SU-DHL-6 (cell line): ENCODE data around the gene OTOS.

Experiments
- H2AFZ ChIP-seq: fragments of 200-600 bp; sonication (generic); 2 replicates; pipeline ENCODE4 v1.6.1; 2014; ENCODE audit warnings: low read depth, mild to moderate bottlenecking, moderate library complexity, mixed read lengths, antibody characterized with exemption, low read length; ENCODE audit not compliant: severe bottlenecking
- H3F3A ChIP-seq: fragments of 200-600 bp; shearing (Covaris generic); 2 replicates; pipeline ENCODE4 v1.6.0; 2016; ENCODE audit warnings: antibody characterized with exemption, mild to moderate bottlenecking; ENCODE audit not compliant: insufficient read depth
- H3K27ac ChIP-seq: fragments of 200-600 bp; sonication (generic); 2 replicates; pipeline ENCODE4 v1.5.1; 2016; ENCODE audit warnings: low read depth, mild to moderate bottlenecking, low read length, moderate library complexity, mixed read lengths
- H3K27me3 ChIP-seq: fragments of 200-600 bp; sonication (generic), shearing (Covaris generic); 2 replicates; pipeline ENCODE4 v1.6.0; 2014; ENCODE audit warnings: mild to moderate bottlenecking, low read length
- H3K36me3 ChIP-seq: fragments of 200-600 bp; sonication (generic); 2 replicates; pipeline ENCODE4 v1.6.1; 2014; ENCODE audit warnings: mild to moderate bottlenecking, low read length, mixed read lengths
- H3K4me2 ChIP-seq: fragments of 300-600, 200-600 bp; shearing (Covaris generic), sonication (generic); 2 replicates; pipeline ENCODE4 v1.6.0; 2014; ENCODE audit warnings: low read length, low read depth, mild to moderate bottlenecking; ENCODE audit not compliant: poor library complexity, severe bottlenecking
- H3K4me3 ChIP-seq: fragments of 200-600 bp; sonication (generic); 2 replicates; pipeline ENCODE4 v1.5.1; 2014; ENCODE audit warnings: antibody characterized with exemption, low read length, mild to moderate bottlenecking, mixed read lengths; ENCODE audit not compliant: insufficient read depth, poor library complexity, severe bottlenecking
- H3K79me2 ChIP-seq: fragments of 200-600 bp; sonication (generic); 2 replicates; pipeline ENCODE4 v1.6.1; 2014; ENCODE audit warnings: mild to moderate bottlenecking, low read length, moderate library complexity; ENCODE audit not compliant: insufficient read depth
- H3K9ac ChIP-seq: fragments of 200-600 bp; sonication (generic); 2 replicates; pipeline ENCODE4 v1.7.0; 2014; ENCODE audit warnings: mild to moderate bottlenecking, low read length
- H3K9me2 ChIP-seq: fragments of 200-600 bp; sonication (generic); replicated peaks from 2 replicates; pipeline ENCODE4 v1.6.1; 2014; ENCODE audit warnings: low read length; ENCODE audit not compliant: insufficient read depth
- H3K9me3 ChIP-seq: fragments of 200-600 bp; sonication (generic); 2 replicates; pipeline ENCODE4 v1.6.1; 2014; ENCODE audit warnings: low read length, mixed read lengths; ENCODE audit not compliant: insufficient read depth
- H4K20me1 ChIP-seq: fragments of 200-600 bp; sonication (generic); 2 replicates; pipeline ENCODE4 v1.6.1; 2014; ENCODE audit warnings: low read depth, mild to moderate bottlenecking, antibody characterized with exemption, low read length, moderate library complexity, mixed read lengths
- CTCF ChIP-seq: fragments of 200-600 bp; sonication (generic); IDR thresholded peaks from one replicate; pipeline ENCODE4 v1.5.1; 2017; ENCODE audit warnings: antibody characterized with exemption, mild to moderate bottlenecking, low read length, moderate library complexity; ENCODE audit not compliant: insufficient read depth, poor library complexity, severe bottlenecking
- EZH2phosphoT487 ChIP-seq: fragments of 200-600 bp; sonication (generic), shearing (Covaris generic); conservative IDR thresholded peaks from 2 replicates; pipeline ENCODE4 v1.6.1; 2018; ENCODE audit warnings: mild to moderate bottlenecking, antibody characterized with exemption, low read length, moderate library complexity, mixed read lengths

The OTOS gene

DNA sequence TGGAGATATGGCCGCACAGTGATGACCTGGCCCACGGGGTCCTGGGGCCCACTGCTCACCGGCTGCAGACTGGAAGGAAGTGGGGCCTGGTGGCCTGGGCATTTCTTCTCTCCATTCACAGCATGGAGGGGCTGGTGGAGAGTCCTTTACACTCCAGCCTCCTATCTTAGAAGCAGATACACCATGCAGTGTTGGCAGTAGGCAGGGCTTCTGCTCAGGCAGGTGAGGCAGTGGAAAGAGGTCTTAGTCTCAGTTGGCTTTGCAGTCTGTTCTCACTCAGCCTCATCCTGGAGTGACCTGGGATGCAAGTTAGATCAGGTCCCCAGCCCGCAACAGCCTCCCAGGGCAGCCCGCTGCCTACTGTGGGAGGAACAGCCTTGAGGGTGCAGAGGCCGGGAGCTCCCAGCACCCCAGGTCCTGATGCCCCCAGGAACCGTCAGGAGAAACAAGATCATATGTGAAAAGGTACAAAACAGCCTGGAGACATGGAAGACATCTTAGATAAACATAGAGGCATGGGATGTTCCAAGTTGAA, 45.8 kb upstream of the OTOS start:
- H3F3A ChIP-seq, result no peaks in the 10 kb centered on the region
- no peak overlapping the region for H3K9ac ChIP-seq
- no peak overlapping the region for H3K27ac ChIP-seq
- H3K9me2 ChIP-seq, result no peaks in the 10 kb centered on the region
- H3K27me3 ChIP-seq, result no peaks in the 10 kb centered on the region
- H3K79me2 ChIP-seq, result no peaks in the 10 kb centered on the region
- no peak overlapping the region for H2AFZ ChIP-seq
- H3K4me3 ChIP-seq, result no peak overlapping the region
- no peak overlapping the region for H3K4me2 ChIP-seq
- H3K36me3 ChIP-seq, result no peaks in the 10 kb centered on the region
- 0 out of 2 replicates have a peak, but pooled peaks cover 12% of the 10 kb centered on the region for H3K9me3 ChIP-seq
- H4K20me1 ChIP-seq, result no peaks in the 10 kb centered on the region
- TF ChIP-seq CTCF, result no peak
- no peak for TF ChIP-seq EZH2phosphoT487

GRCh38 chr2:240184656-240185055, 44.2 kb upstream of the OTOS start:
- H3K27me3 ChIP-seq, result no peaks in the 10 kb centered on the region
- TF ChIP-seq EZH2phosphoT487, result no peak
- TF ChIP-seq CTCF, result no peak

GRCh38 chr2:240183875-240184590, 43.6 kb upstream of the OTOS start:
- Histone ChIP-seq H3F3A (no peaks in the 10 kb centered on the region), H3K9me2 (no peaks in the 10 kb centered on the region), H3K27ac (no peak overlapping the region), H3K79me2 (no peaks in the 10 kb centered on the region), H3K4me2 (no peak overlapping the region), H3K9ac (no peak overlapping the region), H3K9me3 (0 out of 2 replicates have a peak, but pooled peaks cover 12% of the 10 kb centered on the region), H3K36me3 (no peaks in the 10 kb centered on the region), H3K4me3 (no peak overlapping the region), H3K27me3 (no peaks in the 10 kb centered on the region), H2AFZ (no peak overlapping the region), H4K20me1 (no peaks in the 10 kb centered on the region)
- no peak for TF ChIP-seq EZH2phosphoT487
- TF ChIP-seq CTCF, result no peak

More at GRCh38 chr2:240184656-240185055, 44.2 kb upstream of the OTOS start:
- Histone ChIP-seq H3K4me2 (no peak overlapping the region), H3K9me2 (no peaks in the 10 kb centered on the region), H3F3A (no peaks in the 10 kb centered on the region), H3K9ac (no peak overlapping the region), H3K4me3 (no peak overlapping the region), H3K79me2 (no peaks in the 10 kb centered on the region), H2AFZ (no peak overlapping the region), H3K27ac (no peak overlapping the region), H3K9me3 (0 out of 2 replicates have a peak, but pooled peaks cover 12% of the 10 kb centered on the region), H4K20me1 (no peaks in the 10 kb centered on the region), H3K36me3 (no peaks in the 10 kb centered on the region)
